ENCODE results near the gene LAX1.

DNA sequence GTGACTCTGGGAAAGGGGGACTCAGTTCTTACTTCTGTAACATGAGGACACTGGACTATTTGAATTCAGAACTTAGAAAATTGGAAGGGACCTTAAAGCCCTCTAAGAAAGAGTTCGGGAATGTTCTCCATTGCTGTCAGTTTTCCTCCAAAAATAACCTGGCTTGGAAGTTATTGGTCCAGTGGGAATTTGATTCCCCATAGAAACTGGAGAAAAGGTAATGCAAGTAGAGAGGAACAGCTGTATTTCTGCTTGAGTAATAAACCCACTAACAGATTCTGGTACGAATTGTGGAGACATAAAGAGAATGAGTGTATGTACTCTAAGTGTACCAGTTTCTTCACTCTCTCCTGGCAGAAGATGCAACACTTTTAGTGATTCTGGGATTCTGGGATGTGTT, 32.2 kb downstream of the LAX1 start:
- TF ChIP-seq CTCF (IDR thresholded peaks at IDR 0.05; ENCODE audit: poor library complexity, severe bottlenecking), result no peak
- no peak for TF ChIP-seq RAD21 (conservative IDR thresholded peaks at IDR 0.05)
- no peak for TF ChIP-seq MXI1 (conservative IDR thresholded peaks at IDR 0.05; ENCODE audit: poor library complexity, severe bottlenecking)
- TF ChIP-seq SMC3 (conservative IDR thresholded peaks at IDR 0.05; ENCODE audit: poor library complexity), result no peak
- no peak for TF ChIP-seq EZH2 (IDR thresholded peaks at IDR 0.05; ENCODE audit: borderline replicate concordance, insufficient read depth, low read length, poor library complexity, severe bottlenecking)
- TF ChIP-seq POLR2AphosphoS5 (IDR thresholded peaks at IDR 0.05), result no peak

Data from neural cell (in vitro differentiated cells).